ENCODE results near the gene ASTN2.
"Not testable (repeated sequence)": the region's sequence is repeated elsewhere in the genome, so short reads cannot be mapped to it uniquely, and the experiment has no call there.

The ASTN2 gene

DNA sequence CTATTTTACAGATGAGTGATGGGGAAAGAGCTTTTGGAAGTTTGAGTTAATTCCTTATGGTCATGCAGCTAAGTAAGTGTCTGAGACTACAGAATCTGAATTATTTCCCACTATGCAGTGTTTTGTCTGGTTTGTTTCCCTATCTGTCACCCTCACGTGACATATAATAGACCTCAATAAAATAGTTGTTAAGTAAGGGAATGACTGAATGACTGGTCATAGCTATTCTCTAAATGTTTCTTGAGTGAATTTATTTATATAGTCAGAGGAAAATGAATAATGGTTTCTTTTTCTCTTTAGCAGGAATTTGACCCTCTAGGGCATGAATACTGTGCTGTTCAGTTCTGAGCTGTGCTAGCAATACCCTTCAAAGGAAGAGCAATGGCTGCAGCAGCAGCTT lies 717.5 kb downstream of the ASTN2 start:
- no peak for DNase-seq (ENCODE audit: low spot score)

DNA sequence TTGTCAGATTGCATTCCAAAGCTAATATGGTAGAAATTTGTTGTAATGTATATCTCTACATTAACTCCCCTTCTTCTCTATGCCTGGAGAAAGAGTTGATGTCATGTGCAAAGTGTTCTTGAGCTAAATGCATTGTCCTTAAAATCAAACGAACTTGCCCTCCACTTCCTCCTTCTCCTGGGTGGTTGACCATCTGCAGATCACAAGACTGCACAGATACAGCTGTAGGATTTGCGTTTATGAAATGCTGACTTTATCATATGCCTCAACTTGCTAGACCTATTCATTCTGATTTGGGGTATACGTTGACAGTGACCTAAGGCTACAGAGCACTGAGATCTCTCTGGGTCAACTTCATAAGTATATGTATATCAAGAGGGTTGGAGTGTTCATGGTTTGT lies 719.4 kb downstream of the ASTN2 start:
- no peak for DNase-seq (ENCODE audit: low spot score)

DNA sequence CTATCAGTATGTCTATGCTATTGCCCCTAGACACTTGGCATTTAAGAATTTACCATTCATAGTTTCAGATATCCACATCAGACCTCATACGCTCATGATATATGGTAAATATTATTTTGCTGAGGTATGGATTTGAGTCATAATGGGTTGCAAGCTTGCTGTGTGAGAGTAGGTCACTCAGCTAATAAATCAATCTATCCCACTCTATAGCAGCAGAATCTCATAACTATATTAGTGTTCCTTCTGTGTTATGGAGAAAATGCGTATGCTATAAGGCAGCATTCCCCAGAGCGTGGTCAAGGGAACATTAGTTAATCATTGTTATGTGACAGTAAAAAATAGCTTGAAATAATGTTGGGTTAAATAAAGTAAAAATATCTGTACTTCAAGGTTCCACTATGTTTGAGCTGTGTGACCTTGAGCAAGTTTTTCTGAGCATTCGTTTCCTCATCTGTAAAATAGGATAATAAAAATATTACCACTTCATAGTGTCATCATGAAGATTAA lies 720.0 kb downstream of the ASTN2 start:
- no peak for DNase-seq (ENCODE audit: low spot score)

DNA sequence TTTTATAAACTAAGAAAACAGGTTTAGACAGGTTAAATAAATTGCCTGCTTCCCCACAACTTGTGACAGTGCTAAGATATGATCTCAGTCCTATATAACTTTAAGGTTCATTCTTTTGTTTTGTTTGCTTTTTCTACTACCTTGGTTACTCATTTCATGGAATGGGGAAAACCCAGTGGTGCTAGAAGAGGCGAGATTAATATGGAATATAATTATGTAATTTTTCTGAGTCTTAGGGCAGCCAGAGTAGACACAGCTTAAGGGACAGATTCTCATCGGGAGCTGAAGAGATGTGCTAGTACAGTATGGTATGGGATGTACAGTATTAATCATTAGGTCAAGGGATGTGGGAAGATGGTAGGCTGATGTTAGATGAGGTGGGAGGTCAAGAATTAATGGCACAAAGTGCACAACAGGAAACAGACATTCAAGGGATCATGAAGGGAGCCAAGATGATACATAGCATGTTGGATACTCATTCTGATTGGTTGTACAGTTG lies 721.6 kb downstream of the ASTN2 start:
- DNase-seq (ENCODE audit: low spot score): no peak

DNA sequence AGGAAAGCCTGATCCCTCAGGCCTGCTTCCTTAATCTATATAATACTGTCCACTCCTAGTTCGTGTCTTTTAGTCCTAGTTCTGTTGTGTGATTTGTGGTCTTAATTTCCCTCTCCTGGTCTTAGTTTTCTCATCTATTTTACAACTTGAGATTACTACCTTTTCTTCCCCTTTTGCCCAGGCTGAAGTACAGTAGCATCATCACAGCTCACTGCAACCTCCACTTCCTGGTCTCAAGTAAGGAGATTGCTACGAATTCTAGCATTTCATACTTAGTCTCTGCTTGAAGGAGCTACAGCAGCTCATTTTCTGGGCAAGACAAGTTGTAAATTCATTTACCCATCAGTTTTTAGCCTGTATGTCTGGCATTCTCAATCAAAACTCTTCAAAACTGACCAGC lies 722.2 kb downstream of the ASTN2 start:
- DNase-seq (ENCODE audit: low spot score): no peak

DNA sequence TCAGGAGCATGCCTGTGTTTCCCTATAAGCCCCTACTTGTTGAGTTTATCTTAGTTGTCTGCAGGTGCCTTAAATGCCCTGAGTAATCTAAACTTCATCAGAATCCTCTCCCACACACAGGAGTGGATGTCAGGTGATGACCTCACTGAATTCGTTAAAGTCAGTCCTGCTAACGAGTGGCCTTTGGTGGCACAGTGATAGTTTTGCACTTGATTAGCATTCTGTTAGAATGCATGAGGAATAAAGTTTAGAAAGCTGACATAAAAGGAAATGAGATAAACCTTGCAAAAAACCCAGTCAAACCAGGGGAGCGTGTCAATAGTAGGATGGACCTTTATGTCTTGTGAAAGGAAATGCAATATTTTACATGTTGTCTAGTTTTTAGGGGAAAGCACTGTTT lies 723.2 kb downstream of the ASTN2 start:
- no peak for DNase-seq (ENCODE audit: low spot score)

DNA sequence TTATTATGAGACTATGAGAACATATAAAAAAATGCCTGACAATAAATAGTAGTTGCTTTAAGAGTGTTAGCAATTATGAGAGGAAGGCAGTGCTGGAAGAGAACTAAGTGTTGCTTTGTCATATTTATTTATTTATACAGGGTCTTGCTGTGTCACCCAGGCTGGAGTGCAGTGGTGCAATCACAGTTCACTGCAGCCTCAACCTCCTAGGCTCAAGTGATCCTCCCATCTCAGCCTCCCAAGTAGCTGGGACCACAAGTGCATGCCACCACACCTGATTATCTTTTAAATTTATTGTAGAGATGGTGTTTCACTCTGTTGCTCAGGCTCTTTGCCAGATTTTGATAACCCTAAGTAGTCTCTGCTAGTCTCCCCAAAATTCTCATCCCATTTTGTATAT lies 724.1 kb downstream of the ASTN2 start:
- not testable (repeated sequence) for DNase-seq (ENCODE audit: low spot score)

DNA sequence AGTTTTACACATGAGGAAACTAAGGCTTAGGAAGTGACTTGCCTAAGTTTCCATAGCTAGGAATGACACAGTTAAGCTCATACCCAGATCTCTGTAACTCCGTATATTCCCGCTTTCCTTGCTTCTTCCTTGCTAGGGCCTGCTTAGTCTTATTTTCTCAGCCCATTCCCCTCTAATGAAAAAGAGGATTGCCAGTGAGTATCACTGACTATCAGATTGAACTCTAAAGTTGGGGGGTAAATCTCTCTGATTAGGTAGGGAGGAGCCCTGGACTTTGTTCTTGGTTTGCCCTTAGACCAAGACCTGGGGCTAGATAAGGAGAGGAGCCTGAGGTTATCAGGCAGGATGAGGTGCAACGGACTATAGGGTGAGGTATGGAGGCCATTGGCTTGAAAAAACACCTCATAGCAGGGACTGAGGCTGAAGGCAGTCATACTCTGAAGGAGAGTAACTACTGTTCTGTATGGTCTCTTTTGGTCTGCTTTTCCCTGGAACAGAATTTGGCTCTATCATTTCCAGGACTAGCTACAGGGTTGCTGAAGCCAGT lies 725.3 kb downstream of the ASTN2 start:
- DNase-seq (ENCODE audit: low spot score): no peak

DNA sequence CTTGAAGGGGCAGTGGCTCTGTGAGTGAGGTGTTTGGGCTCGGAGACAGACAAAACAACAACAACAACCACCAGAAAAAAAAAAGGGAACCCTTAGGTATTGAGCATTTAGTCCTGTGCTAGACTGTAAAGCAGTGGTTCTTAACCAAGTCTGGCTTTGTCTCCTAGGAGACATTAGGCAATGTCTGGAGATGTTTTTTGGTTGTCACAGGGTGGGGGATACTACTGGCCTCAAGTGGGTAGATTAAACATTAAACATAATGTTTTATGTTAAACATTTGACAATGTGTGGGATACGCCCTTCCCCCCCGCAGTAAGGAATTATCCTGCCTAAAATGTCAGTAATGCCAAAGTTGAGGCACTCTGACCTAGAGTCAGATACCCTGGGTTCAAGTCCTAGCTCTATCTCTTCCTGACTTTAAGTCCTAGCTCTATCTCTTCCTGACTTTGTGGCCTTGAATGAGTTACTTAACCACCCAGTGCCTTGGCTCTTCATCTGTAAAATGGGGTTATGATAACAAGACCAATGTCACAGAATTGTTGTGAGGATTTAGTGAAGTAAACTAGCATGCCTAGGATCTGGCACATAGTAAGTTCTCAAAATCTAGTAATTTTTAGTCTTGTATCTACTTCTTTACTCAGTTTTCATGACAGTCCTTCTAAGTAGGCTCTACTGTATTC lies 725.9 kb downstream of the ASTN2 start:
- DNase-seq (ENCODE audit: low spot score): no peak

DNA sequence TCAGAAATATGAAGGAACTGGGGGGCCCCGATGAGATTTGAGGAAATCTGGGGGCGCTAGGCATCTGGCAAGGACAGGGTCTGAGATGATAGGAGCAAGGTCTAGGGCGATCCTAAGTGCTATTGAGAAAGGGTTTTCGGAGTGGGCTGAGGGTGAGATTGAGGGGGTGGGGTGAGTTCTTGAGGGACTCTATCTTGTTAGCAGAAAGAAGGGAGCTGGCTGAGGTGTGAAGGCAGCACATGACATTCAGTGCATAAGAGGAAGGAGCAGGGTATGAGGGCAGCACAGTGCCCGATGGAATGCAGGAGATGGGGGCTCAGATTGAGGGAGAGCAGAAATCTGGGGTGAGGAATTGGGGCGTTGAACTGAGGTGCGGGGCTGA lies 727.1 kb downstream of the ASTN2 start:
- no peak for DNase-seq (ENCODE audit: low spot score)

DNA sequence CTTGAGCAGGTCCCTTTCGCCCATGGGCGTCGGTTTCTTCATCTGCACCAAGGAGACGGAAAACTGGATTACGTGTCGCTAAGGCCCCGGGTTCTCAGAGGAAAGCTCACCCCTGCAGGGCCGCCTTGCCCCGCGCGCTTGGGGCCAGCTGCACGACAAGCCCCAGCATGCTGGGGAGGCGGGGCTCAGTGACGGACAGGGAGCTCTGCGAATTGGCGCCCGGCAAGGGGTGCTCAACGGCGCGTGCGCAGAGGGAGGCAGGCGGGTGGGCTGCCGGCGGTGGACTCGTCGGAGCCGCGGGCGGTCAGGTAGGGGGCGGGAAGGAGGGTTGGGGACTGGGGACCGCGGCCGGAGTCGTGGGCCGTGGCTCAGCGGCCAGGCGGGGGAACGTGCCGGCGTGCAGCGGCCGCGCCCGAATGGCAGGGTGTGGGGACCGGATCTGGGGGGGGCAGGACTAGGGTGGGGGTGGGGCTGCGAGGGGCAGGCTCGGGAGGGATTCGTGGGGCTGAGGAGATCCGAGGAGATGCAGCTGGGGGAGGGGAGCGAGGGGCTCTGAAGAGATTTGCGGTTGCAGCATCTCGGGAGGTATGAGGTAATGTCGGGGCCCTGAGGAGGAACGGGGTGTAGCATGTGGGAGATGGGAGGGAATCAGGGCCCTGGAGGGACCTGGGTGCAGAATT lies 727.6 kb downstream of the ASTN2 start, which contains the start of gene TRIM32:
Gene TRIM32, plus strand, starts transcription at position 232 of the 680 bp plus-strand sequence. CDS start 10,438 bp downstream, outside the sequence.
- DNase-seq (ENCODE audit: low spot score): peak; percentile 96

DNA sequence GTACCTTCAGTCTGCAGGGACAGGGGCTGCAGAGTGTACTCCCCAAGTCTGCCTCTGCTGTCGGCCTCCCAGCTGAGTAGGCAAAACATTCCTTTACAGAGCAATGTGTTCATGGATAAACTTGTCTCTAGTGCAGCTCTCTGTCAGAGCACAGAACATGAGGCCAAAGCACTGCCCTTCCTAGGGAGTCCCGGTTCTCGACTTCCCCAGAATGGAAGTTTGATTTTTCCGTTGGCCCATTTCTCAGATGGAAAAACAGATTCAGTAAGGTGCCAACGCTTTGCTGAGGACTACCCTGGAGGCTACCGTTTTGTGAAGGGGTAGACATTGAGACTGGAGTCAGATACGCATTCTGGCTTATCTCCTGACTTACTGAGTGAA lies 728.2 kb downstream of the ASTN2 start:
- no peak for DNase-seq (ENCODE audit: low spot score)

DNA sequence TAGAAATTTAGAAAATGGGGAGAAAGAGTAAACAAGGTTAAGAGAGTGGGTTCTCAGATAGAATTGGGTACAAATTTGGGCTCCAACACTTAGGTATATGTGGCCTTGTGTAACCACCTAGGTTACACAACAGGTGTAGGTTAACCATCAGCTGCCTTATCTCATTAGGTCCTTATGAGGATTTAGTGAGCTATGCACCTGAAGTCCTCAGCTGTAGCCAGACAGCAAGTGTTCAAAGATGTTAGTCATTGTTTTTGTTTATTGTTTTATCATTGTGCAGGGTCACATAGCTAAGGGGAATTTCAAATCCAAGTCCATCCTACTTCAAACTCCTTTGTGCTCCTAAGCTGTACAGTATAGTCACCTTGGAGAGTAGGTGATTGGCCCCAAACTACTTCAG lies 728.7 kb downstream of the ASTN2 start:
- DNase-seq (ENCODE audit: low spot score): no peak

DNA sequence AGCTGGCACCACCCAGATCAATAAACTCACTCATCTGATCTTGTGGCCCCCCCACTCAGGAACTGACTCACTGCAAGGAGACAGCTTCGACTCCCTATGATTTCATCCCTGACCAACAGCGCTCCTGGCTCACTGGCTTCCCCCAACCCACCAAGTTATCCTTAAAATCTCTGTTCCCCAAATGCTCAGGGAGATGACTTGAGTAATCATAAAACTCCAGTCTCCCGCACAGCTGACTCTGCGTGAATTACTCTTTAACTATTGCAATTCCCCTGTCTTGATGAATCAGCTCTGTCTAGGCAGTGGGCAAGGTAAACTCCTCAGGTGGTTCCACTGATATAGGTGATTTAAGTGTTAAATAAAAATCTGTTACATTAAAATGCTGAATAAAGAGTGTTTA lies 729.7 kb downstream of the ASTN2 start:
- DNase-seq (ENCODE audit: low spot score): no peak

DNA sequence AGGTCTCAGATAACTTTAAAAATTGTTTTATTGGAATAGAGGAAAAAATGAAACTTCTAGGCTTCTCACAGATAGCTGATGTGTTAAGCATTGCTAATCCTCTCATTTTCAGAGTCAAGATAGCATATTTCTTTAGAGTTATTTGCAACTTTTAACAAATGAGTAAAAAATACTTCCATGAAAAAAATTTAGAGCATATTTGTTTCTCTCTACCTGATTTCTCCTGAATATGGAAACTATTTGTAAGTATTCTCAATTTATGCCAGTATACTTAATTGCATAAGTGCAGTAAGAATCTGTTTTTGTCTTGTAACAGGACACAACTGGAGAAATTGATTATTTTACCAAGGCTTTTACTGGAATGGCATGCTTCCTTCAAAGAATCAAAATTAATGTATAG lies 731.3 kb downstream of the ASTN2 start:
- no peak for DNase-seq (ENCODE audit: low spot score)

DNA sequence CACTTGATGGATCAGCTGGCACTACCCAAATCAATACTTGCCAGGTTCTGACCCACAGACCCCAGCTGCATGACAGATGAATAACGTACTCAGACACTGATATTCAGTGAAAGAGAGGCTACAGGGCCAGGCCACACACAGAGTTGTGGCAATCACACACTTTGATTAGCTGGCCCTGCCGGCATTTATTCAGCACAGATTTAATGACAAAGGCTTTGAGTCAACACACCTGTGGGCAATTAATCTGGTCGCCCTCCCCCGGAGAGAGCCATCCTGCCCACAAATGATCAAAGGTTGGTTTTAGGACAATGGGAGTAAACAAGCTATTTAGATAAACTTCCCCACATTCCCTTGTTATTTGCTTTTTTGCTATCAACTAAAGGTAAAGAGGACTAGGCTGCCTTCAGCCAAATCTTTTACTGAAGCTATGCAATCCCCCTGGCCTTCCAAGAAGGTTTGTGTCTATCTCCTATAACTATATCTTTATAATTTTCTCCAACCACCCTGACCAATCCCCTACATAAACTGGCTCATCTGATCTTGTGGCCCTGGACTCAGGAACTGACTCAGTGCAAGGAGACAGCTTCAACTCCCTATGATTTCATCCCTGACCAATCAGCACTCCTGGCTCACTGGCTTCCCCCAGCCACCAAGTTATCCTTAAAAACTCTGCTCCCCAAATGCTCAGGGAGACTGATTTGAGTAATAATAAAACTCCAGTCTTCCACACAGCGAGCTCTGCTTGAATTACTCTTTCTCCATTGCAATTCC lies 740.5 kb downstream of the ASTN2 start:
- no peak for DNase-seq (ENCODE audit: low spot score)

DNA sequence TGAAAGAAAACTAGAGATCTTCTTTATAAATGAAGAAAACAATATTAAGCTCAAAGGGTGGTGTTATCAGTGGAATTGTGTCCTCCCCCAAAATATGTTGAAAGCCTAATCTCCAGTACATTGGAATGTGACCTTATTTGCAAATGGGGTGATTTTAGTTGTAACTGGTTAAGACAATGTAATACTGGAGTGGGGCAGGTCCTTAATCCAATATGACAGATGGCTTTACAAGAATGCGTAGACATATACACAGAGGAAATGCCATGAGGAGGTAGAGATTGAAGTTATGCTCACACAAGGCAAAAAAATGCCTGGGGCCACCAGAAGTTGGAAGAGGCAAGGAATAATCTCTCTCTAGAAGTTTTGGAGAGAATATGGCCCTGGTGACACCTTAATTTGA lies 741.5 kb downstream of the ASTN2 start:
- no peak for DNase-seq (ENCODE audit: low spot score)

DNA sequence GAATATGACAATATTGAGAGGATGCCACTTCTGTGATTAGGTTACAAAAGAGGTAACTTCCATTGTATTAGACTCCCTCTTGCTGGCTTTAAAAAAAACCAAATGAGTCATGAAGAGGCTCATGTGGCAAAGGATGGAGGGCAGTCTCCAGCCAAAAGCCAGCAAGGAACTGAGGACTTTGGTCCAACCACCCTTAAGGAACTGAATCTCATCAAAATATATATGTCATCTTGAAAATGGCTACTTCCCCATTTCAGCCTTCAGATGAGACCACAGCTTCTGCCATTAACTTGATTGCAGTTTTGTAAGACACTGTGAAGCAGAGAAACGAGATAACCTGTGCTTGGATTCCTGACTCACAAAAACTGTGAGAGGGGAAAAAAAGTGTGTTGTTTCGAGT lies 743.3 kb downstream of the ASTN2 start:
- no peak for DNase-seq (ENCODE audit: low spot score)

DNA sequence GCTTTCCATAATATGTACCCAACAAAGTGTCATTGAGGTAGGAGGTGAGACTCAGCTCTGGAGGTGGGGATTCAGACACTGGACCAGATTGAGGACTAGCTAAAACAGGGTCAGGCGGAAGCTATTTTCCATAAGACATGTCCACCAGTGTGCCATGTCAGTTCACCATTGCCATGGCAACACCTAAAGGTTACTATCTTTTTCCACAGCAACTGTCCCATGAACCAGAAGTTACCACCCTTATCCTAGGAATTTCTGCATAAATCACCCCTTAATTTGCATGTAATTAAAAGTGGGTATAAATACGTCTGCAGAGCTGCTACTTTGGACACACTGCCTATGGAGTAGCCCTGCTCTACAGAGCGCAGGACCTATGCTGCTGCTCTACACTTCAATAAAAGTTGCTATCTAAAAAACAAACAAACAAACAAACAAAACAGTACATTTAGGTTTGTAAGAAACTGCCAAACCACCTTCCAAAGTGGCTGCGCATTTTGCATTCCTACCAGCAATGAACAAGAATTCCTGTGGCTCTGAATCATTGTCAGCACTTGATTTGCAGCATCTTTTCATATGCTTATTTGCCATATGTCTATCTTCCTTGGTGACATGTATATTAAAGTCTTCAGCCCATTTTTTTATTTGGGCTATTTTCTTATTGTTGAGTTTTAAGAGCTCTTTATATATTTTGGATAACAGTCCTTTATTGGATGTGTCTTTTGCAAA lies 745.7 kb downstream of the ASTN2 start:
- DNase-seq (ENCODE audit: low spot score): no peak

DNA sequence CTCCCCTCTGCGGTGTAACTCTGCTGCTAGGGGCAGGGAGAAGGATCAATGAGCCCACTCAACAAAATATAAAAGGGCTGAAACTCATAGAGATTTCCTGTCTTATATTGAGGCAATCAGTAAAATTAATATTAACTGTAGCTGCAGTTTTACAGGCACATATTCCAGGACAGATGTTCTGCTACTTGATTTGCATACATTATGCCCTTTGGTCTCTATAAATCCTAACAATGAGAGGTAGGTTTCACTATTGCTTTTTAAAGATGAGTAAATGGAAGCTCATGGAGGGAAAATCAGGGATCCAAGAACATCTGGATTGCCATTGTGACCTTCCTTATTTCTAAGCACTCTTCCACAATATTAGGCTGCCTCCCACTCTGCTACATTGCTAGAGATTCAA lies 751.3 kb downstream of the ASTN2 start:
- DNase-seq (ENCODE audit: low spot score): no peak

DNA sequence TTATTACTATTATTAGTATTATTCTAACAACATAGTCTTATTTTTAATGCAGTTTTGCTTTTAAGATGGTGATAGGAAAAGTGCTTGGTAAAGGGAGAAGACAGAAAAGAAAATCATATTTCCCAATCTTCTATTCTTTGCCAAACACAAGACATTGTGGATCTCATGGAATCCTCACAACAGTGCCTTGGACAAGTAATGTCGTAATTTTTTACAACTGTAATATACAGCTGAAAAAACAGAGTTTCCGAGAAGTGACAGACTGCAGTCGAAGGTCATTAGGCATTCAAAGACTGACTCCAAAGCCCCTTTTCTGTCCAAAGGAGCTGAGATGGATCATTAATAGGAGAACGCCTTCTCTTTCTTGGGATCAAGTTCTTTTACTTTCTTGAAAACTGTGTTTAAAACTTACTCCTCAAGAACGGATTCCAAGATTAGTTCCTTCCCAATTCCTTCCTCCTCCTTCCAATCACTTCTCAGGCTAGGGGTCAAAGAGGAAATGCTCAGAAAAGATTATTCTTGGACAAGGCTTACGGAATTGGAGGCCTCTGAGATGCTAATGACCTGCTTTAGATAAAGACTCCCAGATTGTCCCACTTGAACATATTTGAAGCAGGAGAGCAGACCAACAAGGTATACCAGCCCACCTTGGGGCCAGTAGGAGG lies 752.1 kb downstream of the ASTN2 start:
- DNase-seq (ENCODE audit: low spot score): no peak

Measured in germinal center (tissue), 1 donor.